BJ (cell line): Measurements from ENCODE around the gene TACC2. TPM values are rescaled to one million over a fixed set of nuclear protein-coding genes. Genes with fewer than 3 reads are reported as not detected.
A peak's percentile ranks its signal among the peaks of the same experiment; 100 is the strongest.

Experiments used
- CTCF ChIA-PET: fragments of 350-600 bp; formaldehyde crosslinking; extraction: SDS; loops from one replicate; lab custom pipeline; 2021; ENCODE audit warnings: antibody characterized with exemption, inconsistent platforms; lab: Yijun Ruan, JAX
- POLR2A ChIA-PET: fragments of 300-600 bp; sonication (Branson Sonifier 250); formaldehyde crosslinking; extraction: SDS; loops from one replicate; lab custom pipeline; 2021; ENCODE audit warnings: antibody characterized with exemption; lab: Charles Lee
- DNase-seq: peaks from one replicate; pipeline ENCODE4 v3.0.0-alpha.2; 2011; ENCODE audit warnings: low read depth
- H3K27me3 ChIP-seq: 2 replicates; pipeline ENCODE4 v1.6.0; 2011; ENCODE audit warnings: low read length; ENCODE audit not compliant: control insufficient read depth, insufficient read depth
- H3K36me3 ChIP-seq: 2 replicates; pipeline ENCODE4 v1.5.1; 2011; ENCODE audit warnings: low read length; ENCODE audit not compliant: control insufficient read depth, insufficient read depth
- H3K4me3 ChIP-seq: 2 replicates; pipeline ENCODE4 v1.5.1; 2011; ENCODE audit warnings: low read depth, mild to moderate bottlenecking, control low read depth, low read length
- polyA plus RNA-seq: library from polyadenylated mRNA; depleted of rRNA; stranded (reverse); fragments of >200 nt; gene quantifications from 2 replicates; pipeline ENCODE4 v1.2.3, GENCODE V29; 2011
- TF ChIP-seq, protein P1 (sequence below): IDR thresholded peaks from 2 replicates; pipeline ENCODE4 v1.5.1; 2011; ENCODE audit warnings: low read depth, mild to moderate bottlenecking, control low read depth, inconsistent platforms, low read length, moderate library complexity; ENCODE audit not compliant: insufficient read depth

Gene TACC2
- polyA plus RNA-seq, 1 experiment = 10.4 TPM

GRCh38 chr10:122206471-122207065, 217.6 kb downstream of the TACC2 start:
- TF ChIP-seq, protein P1, sequence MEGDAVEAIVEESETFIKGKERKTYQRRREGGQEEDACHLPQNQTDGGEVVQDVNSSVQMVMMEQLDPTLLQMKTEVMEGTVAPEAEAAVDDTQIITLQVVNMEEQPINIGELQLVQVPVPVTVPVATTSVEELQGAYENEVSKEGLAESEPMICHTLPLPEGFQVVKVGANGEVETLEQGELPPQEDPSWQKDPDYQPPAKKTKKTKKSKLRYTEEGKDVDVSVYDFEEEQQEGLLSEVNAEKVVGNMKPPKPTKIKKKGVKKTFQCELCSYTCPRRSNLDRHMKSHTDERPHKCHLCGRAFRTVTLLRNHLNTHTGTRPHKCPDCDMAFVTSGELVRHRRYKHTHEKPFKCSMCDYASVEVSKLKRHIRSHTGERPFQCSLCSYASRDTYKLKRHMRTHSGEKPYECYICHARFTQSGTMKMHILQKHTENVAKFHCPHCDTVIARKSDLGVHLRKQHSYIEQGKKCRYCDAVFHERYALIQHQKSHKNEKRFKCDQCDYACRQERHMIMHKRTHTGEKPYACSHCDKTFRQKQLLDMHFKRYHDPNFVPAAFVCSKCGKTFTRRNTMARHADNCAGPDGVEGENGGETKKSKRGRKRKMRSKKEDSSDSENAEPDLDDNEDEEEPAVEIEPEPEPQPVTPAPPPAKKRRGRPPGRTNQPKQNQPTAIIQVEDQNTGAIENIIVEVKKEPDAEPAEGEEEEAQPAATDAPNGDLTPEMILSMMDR = 0 out of 2 replicates have a peak, but pooled peaks have one; percentile 3
- DNase-seq = no peak
- Histone ChIP-seq H3K27me3 (no peaks in the 10 kb centered on the region), H3K4me3 (no peak overlapping the region), H3K36me3 (peaks cover under 1% of the 10 kb centered on the region)
- ChIA-PET POLR2A (no interaction called here), CTCF (interaction anchor here (1.6 kb wide), 1 partner anchor 14 kb away, joined by 4 read pairs; no protein-coding TSS in a partner anchor)

- H3K27me3 ChIP-seq = no peaks in the 10 kb centered on the region
- DNase-seq = no peak
- ChIA-PET POLR2A (no interaction called here), CTCF (interaction anchor here (2.1 kb wide), 1 partner anchor 14 kb away, joined by 5 read pairs; no protein-coding TSS in a partner anchor)
- TF ChIP-seq, protein P1 = no peak
- H3K4me3 ChIP-seq = no peak overlapping the region
- peaks cover 2% of the 10 kb centered on the region for H3K36me3 ChIP-seq
Observed at GRCh38 chr10:122207163-122207562, 218.2 kb downstream of the TACC2 start.

DNA sequence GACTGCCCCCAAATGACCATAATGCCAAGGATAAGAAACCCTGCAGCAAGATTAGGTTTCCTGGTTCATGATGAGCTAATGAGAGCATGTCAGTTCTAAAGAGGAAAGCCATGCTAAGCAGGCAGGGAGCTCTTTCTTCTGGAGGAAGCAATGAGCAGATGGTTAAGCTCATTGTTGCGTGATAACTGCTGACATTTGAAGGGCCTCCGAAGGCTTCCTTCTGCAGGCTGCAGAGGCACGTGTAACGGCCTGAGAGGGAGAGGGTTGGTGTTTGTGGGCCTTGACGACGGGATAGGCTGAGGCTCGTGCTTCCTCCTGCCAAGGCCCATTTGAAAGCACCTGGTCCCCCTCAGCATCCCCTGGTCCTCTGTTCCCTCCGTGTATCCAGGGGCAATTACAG, 218.6 kb downstream of the TACC2 start:
- CTCF ChIA-PET = interaction anchor here (2.1 kb wide), 1 partner anchor 14 kb away, joined by 5 read pairs; no protein-coding TSS in a partner anchor
- POLR2A ChIA-PET = no interaction called here
- TF ChIP-seq, protein P1 = no peak
- Histone ChIP-seq H3K27me3 (no peaks in the 10 kb centered on the region), H3K36me3 (peaks cover 2% of the 10 kb centered on the region), H3K4me3 (no peak overlapping the region)
- no peak for DNase-seq

- TF ChIP-seq, protein P1 = no peak
- ChIA-PET POLR2A (no interaction called here), CTCF (interaction anchor here (1.6 to 2.1 kb wide), 2 partner anchors 12 to 14 kb away, joined by 3 to 5 read pairs; no protein-coding TSS in a partner anchor)
- Histone ChIP-seq H3K27me3 (no peaks in the 10 kb centered on the region), H3K4me3 (no peak overlapping the region), H3K36me3 (peaks cover 2% of the 10 kb centered on the region)
- DNase-seq = no peak
Observed at GRCh38 chr10:122208571-122209430, 219.8 kb downstream of the TACC2 start.
